ENCODE data around the gene CXCR4.

Gene CXCR4

GRCh38 chr2:136143603-136144451 is 25.9 kb upstream of the CXCR4 start:
- peaks cover 6 to 37% (median 28%) of the 10 kb centered on the region in 10 experiments; a peak in 16 of 20 replicates for H3K4me1 ChIP-seq
- no peak overlapping the region for H3K4me3 ChIP-seq
- no peaks in the 10 kb centered on the region; a peak in 1 of 22 replicates for H3K36me3 ChIP-seq
- H3K9me3 ChIP-seq (replicated peaks in 1 of 11), result peaks cover 9 to 47% (median 31%) of the 10 kb centered on the region in 11 experiments; a peak in 18 of 22 replicates
- no peaks in the 10 kb centered on the region for H4K20me1 ChIP-seq
- 0 out of 22 replicates have a peak overlapping the region, but pooled peaks of 2 of the 11 experiments have one; percentile 3 to 19 for H3K27ac ChIP-seq
- H3K4me2 ChIP-seq, result peak overlapping the region in 3 of 11 experiments; percentile 7 to 27 (median 25); a peak in 3 of 22 replicates
- no peak overlapping the region for H3K9ac ChIP-seq
- no peak for TF ChIP-seq Cebpa-rat (IDR thresholded peaks at IDR 0.05)
- H3K27me3 ChIP-seq, result no peaks in the 10 kb centered on the region

- H3K27ac ChIP-seq, result no peak overlapping the region
- peaks cover 0 to 25% (median 10%) of the 10 kb centered on the region in 11 experiments; a peak in 14 of 22 replicates for H3K9me3 ChIP-seq (replicated peaks in 1 of 11)
- peaks cover 23 to 59% (median 49%) of the 10 kb centered on the region in 10 experiments for H3K4me1 ChIP-seq
- no peaks in the 10 kb centered on the region; a peak in 1 of 22 replicates for H3K36me3 ChIP-seq
- H3K9ac ChIP-seq, result no peak overlapping the region
- no peaks in the 10 kb centered on the region for H4K20me1 ChIP-seq
- no peaks in the 10 kb centered on the region for H3K27me3 ChIP-seq
- H3K4me3 ChIP-seq, result no peak overlapping the region
- TF ChIP-seq Cebpa-rat (IDR thresholded peaks at IDR 0.05), result no peak
- H3K4me2 ChIP-seq, result peak overlapping the region in 10 of 11 experiments; percentile 0 to 67 (median 35); a peak in 18 of 22 replicates
Observed at GRCh38 chr2:136141510-136142149, 23.7 kb upstream of the CXCR4 start.

GRCh38 chr2:136139631-136140030 is 21.7 kb upstream of the CXCR4 start:
- Histone ChIP-seq H3K27ac (peak overlapping the region in 4 of 11 experiments; percentile 4 to 95 (median 93); a peak in 5 of 22 replicates), H3K36me3 (no peaks in the 10 kb centered on the region; a peak in 1 of 22 replicates), H3K27me3 (no peaks in the 10 kb centered on the region), H3K9ac (no peak overlapping the region), H3K4me3 (no peak overlapping the region), H3K4me2 (peak overlapping the region; percentile 19 to 96 (median 38); a peak in 21 of 22 replicates), H4K20me1 (no peaks in the 10 kb centered on the region; a peak in 1 of 22 replicates), H3K9me3 (replicated peaks in 1 of 11) (peaks cover 0 to 13% (median 0%) of the 10 kb centered on the region in 11 experiments; a peak in 3 of 22 replicates), H3K4me1 (peaks cover 43 to 79% (median 69%) of the 10 kb centered on the region in 10 experiments)
- TF ChIP-seq Cebpa-rat (IDR thresholded peaks at IDR 0.05), result no peak

GRCh38 chr2:136137982-136138381 is 20.0 kb upstream of the CXCR4 start:
- TF ChIP-seq Cebpa-rat (IDR thresholded peaks at IDR 0.05), result no peak
- Histone ChIP-seq H3K27me3 (no peaks in the 10 kb centered on the region), H3K9me3 (replicated peaks in 1 of 11) (0 out of 22 replicates have a peak, but pooled peaks cover 0 to 8% (median 0%) of the 10 kb centered on the region in 11 experiments), H4K20me1 (no peaks in the 10 kb centered on the region; a peak in 1 of 22 replicates), H3K9ac (peak overlapping the region in 8 of 11 experiments; percentile 72 to 85 (median 82); a peak in 13 of 22 replicates), H3K36me3 (no peaks in the 10 kb centered on the region; a peak in 1 of 22 replicates), H3K4me2 (peak overlapping the region; percentile 80 to 97 (median 89)), H3K27ac (peak overlapping the region in 9 of 11 experiments; percentile 77 to 96 (median 91); a peak in 19 of 22 replicates), H3K4me1 (peaks cover 58 to 92% (median 85%) of the 10 kb centered on the region in 10 experiments), H3K4me3 (0 out of 20 replicates have a peak overlapping the region, but pooled peaks of 1 of the 10 experiments have one; percentile 18)

GRCh38 chr2:136136931-136137330 is 19.0 kb upstream of the CXCR4 start:
- Histone ChIP-seq H3K27me3 (no peaks in the 10 kb centered on the region), H3K9me3 (replicated peaks in 1 of 11) (0 out of 22 replicates have a peak, but pooled peaks cover 0 to 8% (median 0%) of the 10 kb centered on the region in 11 experiments), H3K4me1 (peaks cover 65 to 97% (median 90%) of the 10 kb centered on the region in 10 experiments), H3K4me3 (peak overlapping the region in 5 of 10 experiments; percentile 7 to 46 (median 36); a peak in 4 of 20 replicates), H3K4me2 (peak overlapping the region; percentile 80 to 97 (median 89)), H3K27ac (peak overlapping the region; percentile 1 to 96 (median 90); a peak in 20 of 22 replicates), H4K20me1 (no peaks in the 10 kb centered on the region; a peak in 1 of 22 replicates), H3K9ac (peak overlapping the region in 9 of 11 experiments; percentile 64 to 85 (median 82); a peak in 17 of 22 replicates), H3K36me3 (no peaks in the 10 kb centered on the region; a peak in 1 of 22 replicates)
- TF ChIP-seq Cebpa-rat (IDR thresholded peaks at IDR 0.05), result no peak; a peak in 1 of 22 replicates

- peak overlapping the region in 8 of 10 experiments; percentile 12 to 46 (median 38); a peak in 9 of 20 replicates for H3K4me3 ChIP-seq
- no peaks in the 10 kb centered on the region; a peak in 1 of 22 replicates for H3K36me3 ChIP-seq
- TF ChIP-seq Cebpa-rat (IDR thresholded peaks at IDR 0.05), result peak in 8 of 11 experiments; percentile 57 to 87 (median 74); a peak in 12 of 22 replicates
- H3K9ac ChIP-seq, result peak overlapping the region in 10 of 11 experiments; percentile 40 to 85 (median 81); a peak in 19 of 22 replicates
- H3K4me2 ChIP-seq, result peak overlapping the region; percentile 80 to 97 (median 89)
- peak overlapping the region; percentile 1 to 96 (median 90); a peak in 20 of 22 replicates for H3K27ac ChIP-seq
- H3K27me3 ChIP-seq, result no peaks in the 10 kb centered on the region
- 0 out of 22 replicates have a peak, but pooled peaks cover 0 to 8% (median 0%) of the 10 kb centered on the region in 11 experiments for H3K9me3 ChIP-seq (replicated peaks in 1 of 11)
- peaks cover 68 to 97% (median 91%) of the 10 kb centered on the region in 10 experiments for H3K4me1 ChIP-seq
- H4K20me1 ChIP-seq, result no peaks in the 10 kb centered on the region; a peak in 1 of 22 replicates
Observed at GRCh38 chr2:136135921-136136906, 18.3 kb upstream of the CXCR4 start.

GRCh38 chr2:136135462-136135861 is 17.5 kb upstream of the CXCR4 start:
- Histone ChIP-seq H3K9me3 (replicated peaks in 1 of 11) (0 out of 22 replicates have a peak, but pooled peaks cover 0 to 2% (median 0%) of the 10 kb centered on the region in 11 experiments), H3K4me3 (peak overlapping the region in 7 of 10 experiments; percentile 28 to 46 (median 39); a peak in 6 of 20 replicates), H3K4me2 (peak overlapping the region; percentile 80 to 97 (median 89)), H3K27ac (peak overlapping the region in 10 of 11 experiments; percentile 48 to 96 (median 90); a peak in 19 of 22 replicates), H3K9ac (peak overlapping the region in 9 of 11 experiments; percentile 64 to 85 (median 82); a peak in 17 of 22 replicates), H3K4me1 (peaks cover 68 to 100% (median 97%) of the 10 kb centered on the region in 10 experiments), H3K27me3 (peaks cover 0 to 4% (median 0%) of the 10 kb centered on the region in 11 experiments; a peak in 1 of 22 replicates), H3K36me3 (no peaks in the 10 kb centered on the region; a peak in 1 of 22 replicates), H4K20me1 (no peaks in the 10 kb centered on the region; a peak in 1 of 22 replicates)
- no peak for TF ChIP-seq Cebpa-rat (IDR thresholded peaks at IDR 0.05)

Data from BLaER1 treated with 17β-estradiol and CSF1 and Interleukin-3, amounts not matched to agents 10 nM and 100 nM (cell line).